ENCODE results near the gene SLC12A7. TPM values are rescaled to one million over a fixed set of nuclear protein-coding genes. Genes with fewer than 3 reads are reported as not detected.

The SLC12A7 gene
- total RNA-seq, 2 experiments from 2014 or later, result 0.06 TPM; not detected in 1

DNA sequence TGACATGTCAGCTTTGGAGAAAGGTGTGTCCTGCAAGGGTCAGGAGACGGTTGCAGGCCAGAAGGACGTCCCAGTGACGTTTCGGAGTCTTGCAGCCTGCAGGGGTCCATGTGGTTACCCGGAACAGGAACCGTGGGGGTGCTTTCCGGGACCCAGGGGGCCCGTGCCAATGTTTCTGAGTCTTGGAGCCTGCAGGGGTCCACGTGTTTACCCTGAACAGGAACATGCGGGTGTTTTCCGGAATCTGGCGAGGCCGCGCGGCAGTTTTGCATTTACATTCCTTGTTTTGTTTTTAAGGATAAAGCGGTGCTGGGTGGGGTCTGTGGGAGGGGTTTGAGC, 72.7 kb downstream of the SLC12A7 start:
- Histone ChIP-seq H4K20me1 (ENCODE audit: insufficient read depth, low read length) (no peaks in the 10 kb centered on the region), H3K9me2 (ENCODE audit: insufficient read depth, low read length) (no peaks in the 10 kb centered on the region), H3K79me2 (ENCODE audit: insufficient read depth, low read depth, low read length) (no peaks in the 10 kb centered on the region), H3K36me3 (ENCODE audit: insufficient read depth, low read length) (no peaks in the 10 kb centered on the region), H3K4me3 (ENCODE audit: low read depth, low read length, poor library complexity, severe bottlenecking) (no peak overlapping the region), H3K9me3 (ENCODE audit: low read length) (no peaks in the 10 kb centered on the region), H3K27ac (ENCODE audit: low read depth, low read length, poor library complexity, severe bottlenecking) (no peak overlapping the region), H3K4me1 (ENCODE audit: insufficient read depth, low read length, poor library complexity, severe bottlenecking) (no peaks in the 10 kb centered on the region), H2AFZ (ENCODE audit: low read length) (no peak overlapping the region), H3K4me2 (ENCODE audit: low read length) (no peak overlapping the region)
- DNase-seq (ENCODE audit: low spot score), result no peak
- ChIA-PET POLR2A (no interaction called here), CTCF (ENCODE audit: unreplicated experiment) (no interaction called here)
- BruUV-seq (replicated peaks), result no TSS peak
- intact Hi-C loops (cut with micrococcal nuclease; ENCODE audit: unreplicated experiment), result no loop called here
- TF ChIP-seq, protein P1, sequence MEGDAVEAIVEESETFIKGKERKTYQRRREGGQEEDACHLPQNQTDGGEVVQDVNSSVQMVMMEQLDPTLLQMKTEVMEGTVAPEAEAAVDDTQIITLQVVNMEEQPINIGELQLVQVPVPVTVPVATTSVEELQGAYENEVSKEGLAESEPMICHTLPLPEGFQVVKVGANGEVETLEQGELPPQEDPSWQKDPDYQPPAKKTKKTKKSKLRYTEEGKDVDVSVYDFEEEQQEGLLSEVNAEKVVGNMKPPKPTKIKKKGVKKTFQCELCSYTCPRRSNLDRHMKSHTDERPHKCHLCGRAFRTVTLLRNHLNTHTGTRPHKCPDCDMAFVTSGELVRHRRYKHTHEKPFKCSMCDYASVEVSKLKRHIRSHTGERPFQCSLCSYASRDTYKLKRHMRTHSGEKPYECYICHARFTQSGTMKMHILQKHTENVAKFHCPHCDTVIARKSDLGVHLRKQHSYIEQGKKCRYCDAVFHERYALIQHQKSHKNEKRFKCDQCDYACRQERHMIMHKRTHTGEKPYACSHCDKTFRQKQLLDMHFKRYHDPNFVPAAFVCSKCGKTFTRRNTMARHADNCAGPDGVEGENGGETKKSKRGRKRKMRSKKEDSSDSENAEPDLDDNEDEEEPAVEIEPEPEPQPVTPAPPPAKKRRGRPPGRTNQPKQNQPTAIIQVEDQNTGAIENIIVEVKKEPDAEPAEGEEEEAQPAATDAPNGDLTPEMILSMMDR (conservative IDR thresholded peaks at IDR 0.05; ENCODE audit: low read length), result no peak
- TF ChIP-seq EZH2phosphoT487 (IDR thresholded peaks at IDR 0.05; ENCODE audit: borderline replicate concordance, low read depth, low read length), result no peak

DNA sequence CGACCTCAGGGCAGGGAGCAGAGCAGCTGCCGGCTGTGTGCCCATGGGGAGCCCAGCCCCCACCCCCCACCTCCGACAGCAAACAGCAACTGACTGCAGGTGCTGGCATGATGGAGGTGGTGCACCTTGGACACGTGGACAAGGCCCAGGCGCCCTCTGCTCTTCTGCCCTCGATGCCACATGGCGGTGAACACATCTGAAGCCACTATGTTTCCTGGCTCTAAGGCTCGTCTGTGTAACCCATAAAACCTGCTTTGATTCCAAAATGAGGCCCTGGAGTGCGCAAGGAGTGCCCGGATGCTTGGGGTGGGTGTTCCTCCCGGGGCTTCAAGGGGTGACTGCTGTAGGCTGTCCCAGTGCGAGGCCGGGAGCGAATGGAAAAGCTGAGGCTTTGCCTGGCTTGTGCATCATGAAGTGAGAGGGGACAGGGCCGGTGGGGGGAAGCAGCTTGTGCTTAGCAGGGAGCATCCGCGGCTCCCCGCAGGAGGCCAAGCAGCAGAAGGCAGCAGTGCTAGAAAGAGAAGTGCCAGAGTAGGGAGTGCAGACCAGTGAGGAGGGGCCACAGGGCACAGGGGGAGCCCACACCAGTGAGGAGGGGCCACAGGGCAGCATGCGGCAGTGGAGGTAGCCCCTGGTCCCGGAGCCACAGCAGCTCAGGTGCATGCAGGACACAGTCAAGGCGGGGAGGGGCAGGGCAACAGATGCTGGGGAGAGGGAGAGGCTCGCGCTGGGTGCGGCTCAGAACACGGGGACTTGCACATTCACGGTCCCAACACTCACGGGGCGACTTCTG, 73.2 kb downstream of the SLC12A7 start:
- no peak for TF ChIP-seq EZH2phosphoT487 (IDR thresholded peaks at IDR 0.05; ENCODE audit: borderline replicate concordance, low read depth, low read length)
- TF ChIP-seq, protein P1 (conservative IDR thresholded peaks at IDR 0.05; ENCODE audit: low read length), result no peak
- no peaks in the 10 kb centered on the region for H3K36me3 ChIP-seq (ENCODE audit: insufficient read depth, low read length)
- BruUV-seq (replicated peaks), result no TSS peak
- H3K9me3 ChIP-seq (ENCODE audit: low read length), result no peaks in the 10 kb centered on the region
- H3K79me2 ChIP-seq (ENCODE audit: insufficient read depth, low read depth, low read length), result no peaks in the 10 kb centered on the region
- intact Hi-C loops (cut with micrococcal nuclease; ENCODE audit: unreplicated experiment), result no loop called here
- no peaks in the 10 kb centered on the region for H4K20me1 ChIP-seq (ENCODE audit: insufficient read depth, low read length)
- H3K9me2 ChIP-seq (ENCODE audit: insufficient read depth, low read length), result no peaks in the 10 kb centered on the region
- no peak overlapping the region for H2AFZ ChIP-seq (ENCODE audit: low read length)
- DNase-seq (ENCODE audit: low spot score), result no peak
- no peak overlapping the region for H3K27ac ChIP-seq (ENCODE audit: low read depth, low read length, poor library complexity, severe bottlenecking)
- H3K4me2 ChIP-seq (ENCODE audit: low read length), result no peak overlapping the region
- no peak overlapping the region for H3K4me3 ChIP-seq (ENCODE audit: low read depth, low read length, poor library complexity, severe bottlenecking)
- CTCF ChIA-PET (ENCODE audit: unreplicated experiment), result no interaction called here
- H3K4me1 ChIP-seq (ENCODE audit: insufficient read depth, low read length, poor library complexity, severe bottlenecking), result no peaks in the 10 kb centered on the region
- POLR2A ChIA-PET, result no interaction called here

DNA sequence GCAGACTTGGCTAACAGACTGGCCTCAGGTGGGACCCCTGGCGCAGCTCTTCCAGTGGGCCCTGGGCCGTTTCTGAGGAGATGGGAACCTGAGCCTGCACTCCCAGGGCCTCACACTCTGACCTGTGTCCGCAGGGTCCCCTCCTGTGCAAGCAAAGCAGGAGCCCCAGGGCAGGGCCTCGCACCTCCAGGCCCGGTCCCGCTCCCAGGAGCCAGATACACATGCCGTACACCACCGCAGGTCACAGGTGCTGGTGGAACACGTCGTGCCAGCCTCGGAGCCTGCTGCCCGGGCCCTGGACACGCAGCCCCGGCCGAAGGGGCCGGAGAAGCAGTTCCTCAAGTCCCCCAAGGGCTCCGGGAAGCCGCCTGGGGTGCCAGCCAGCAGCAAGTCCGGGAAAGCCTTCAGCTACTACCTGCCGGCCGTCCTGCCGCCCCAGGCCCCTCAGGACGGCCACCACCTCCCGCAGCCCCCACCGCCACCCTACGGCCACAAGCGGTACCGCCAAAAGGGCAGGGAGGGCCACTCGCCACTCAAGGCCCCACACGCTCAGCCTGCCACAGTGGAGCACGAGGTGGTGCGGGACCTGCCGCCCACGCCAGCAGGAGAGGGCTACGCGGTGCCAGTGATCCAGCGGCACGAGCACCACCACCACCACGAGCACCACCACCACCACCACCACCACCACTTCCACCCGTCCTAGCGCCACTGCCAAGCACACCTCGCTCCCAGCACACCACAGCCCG, 74.0 kb downstream of the SLC12A7 start:
- no peaks in the 10 kb centered on the region for H3K9me2 ChIP-seq (ENCODE audit: insufficient read depth, low read length)
- no peaks in the 10 kb centered on the region for H3K4me1 ChIP-seq (ENCODE audit: insufficient read depth, low read length, poor library complexity, severe bottlenecking)
- TF ChIP-seq, protein P1 (conservative IDR thresholded peaks at IDR 0.05; ENCODE audit: low read length), result no peak
- TF ChIP-seq EZH2phosphoT487 (IDR thresholded peaks at IDR 0.05; ENCODE audit: borderline replicate concordance, low read depth, low read length), result no peak
- no peaks in the 10 kb centered on the region for H3K36me3 ChIP-seq (ENCODE audit: insufficient read depth, low read length)
- H3K4me3 ChIP-seq (ENCODE audit: low read depth, low read length, poor library complexity, severe bottlenecking), result no peak overlapping the region
- no peak for DNase-seq (ENCODE audit: low spot score)
- H3K27ac ChIP-seq (ENCODE audit: low read depth, low read length, poor library complexity, severe bottlenecking), result no peak overlapping the region
- no peaks in the 10 kb centered on the region for H3K79me2 ChIP-seq (ENCODE audit: insufficient read depth, low read depth, low read length)
- POLR2A ChIA-PET, result no interaction called here
- H3K9me3 ChIP-seq (ENCODE audit: low read length), result no peaks in the 10 kb centered on the region
- H3K4me2 ChIP-seq (ENCODE audit: low read length), result no peak overlapping the region
- BruUV-seq (replicated peaks), result no TSS peak
- H2AFZ ChIP-seq (ENCODE audit: low read length), result no peak overlapping the region
- H4K20me1 ChIP-seq (ENCODE audit: insufficient read depth, low read length), result no peaks in the 10 kb centered on the region
- intact Hi-C loops (cut with micrococcal nuclease; ENCODE audit: unreplicated experiment), result no loop called here
- CTCF ChIA-PET (ENCODE audit: unreplicated experiment), result no interaction called here
